OCI-LY7 (cell line): ENCODE results near the gene MAP3K6.

Source experiments
- EZH2phosphoT487 ChIP-seq: fragments of 200-600 bp; sonication (generic); IDR thresholded peaks from 2 replicates; pipeline ENCODE4 v1.6.1; 2018; ENCODE audit warnings: low read depth, borderline replicate concordance, mild to moderate bottlenecking, mixed run types, antibody characterized with exemption, low read length, moderate library complexity, mixed read lengths
- TF ChIP-seq, protein P1 (sequence below): fragments of 200-600 bp; sonication (generic); conservative IDR thresholded peaks from 2 replicates; pipeline ENCODE4 v1.5.1; 2014; ENCODE audit warnings: mild to moderate bottlenecking, antibody characterized with exemption, low read length, moderate library complexity, mixed read lengths

DNA sequence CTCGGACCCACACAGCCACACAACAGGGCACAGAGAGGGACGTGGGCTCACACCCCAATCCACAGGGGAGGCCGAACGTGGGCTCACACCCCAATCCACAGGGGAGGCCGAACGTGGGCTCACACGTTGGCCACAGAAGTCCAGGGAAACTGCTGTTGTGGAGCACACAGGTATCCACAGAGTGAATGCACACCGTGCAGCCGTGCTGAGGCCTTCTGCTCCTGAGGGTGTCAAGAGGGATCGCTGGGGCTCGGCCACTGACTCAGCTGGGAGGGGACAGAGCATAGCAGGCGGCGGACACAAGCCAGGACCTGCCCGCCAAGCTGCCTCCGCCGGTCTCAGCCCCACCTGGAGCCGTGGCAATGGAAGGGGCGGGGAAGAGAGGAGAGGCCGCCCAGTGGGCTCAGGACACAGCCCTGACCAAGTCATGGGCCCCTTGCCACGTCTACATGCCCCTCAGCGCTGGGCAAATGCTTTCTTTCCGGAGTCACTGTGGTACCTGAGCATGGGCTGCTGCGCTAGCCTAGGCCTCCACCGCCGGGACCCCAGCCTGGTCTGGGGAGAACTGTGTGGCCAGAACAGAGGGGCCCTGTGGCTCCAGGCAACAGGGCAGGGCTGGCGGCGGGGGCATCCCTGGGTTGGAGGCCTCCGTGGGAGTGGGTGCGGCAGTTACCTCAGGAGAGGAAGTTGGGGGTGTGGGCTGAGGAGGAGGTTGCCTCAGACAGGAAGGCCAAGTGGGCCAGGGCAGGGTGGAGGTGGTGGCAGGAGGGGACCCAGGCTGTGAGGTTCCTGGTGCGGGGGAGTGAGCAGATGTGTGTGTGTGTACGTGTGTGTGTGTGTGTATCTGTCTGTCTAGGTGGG is 23.8 kb downstream of the MAP3K6 start:
- TF ChIP-seq, protein P1, sequence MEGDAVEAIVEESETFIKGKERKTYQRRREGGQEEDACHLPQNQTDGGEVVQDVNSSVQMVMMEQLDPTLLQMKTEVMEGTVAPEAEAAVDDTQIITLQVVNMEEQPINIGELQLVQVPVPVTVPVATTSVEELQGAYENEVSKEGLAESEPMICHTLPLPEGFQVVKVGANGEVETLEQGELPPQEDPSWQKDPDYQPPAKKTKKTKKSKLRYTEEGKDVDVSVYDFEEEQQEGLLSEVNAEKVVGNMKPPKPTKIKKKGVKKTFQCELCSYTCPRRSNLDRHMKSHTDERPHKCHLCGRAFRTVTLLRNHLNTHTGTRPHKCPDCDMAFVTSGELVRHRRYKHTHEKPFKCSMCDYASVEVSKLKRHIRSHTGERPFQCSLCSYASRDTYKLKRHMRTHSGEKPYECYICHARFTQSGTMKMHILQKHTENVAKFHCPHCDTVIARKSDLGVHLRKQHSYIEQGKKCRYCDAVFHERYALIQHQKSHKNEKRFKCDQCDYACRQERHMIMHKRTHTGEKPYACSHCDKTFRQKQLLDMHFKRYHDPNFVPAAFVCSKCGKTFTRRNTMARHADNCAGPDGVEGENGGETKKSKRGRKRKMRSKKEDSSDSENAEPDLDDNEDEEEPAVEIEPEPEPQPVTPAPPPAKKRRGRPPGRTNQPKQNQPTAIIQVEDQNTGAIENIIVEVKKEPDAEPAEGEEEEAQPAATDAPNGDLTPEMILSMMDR, result no peak
- TF ChIP-seq EZH2phosphoT487, result no peak
